Activated CD4-positive, alpha-beta T cell treated with anti-CD3 and anti-CD28 coated beads for 36 hours (primary cell): Measurements from ENCODE around the gene FAM3D. TPM values are rescaled to one million over a fixed set of nuclear protein-coding genes. Genes with fewer than 3 reads are reported as not detected.

Experiments used
- ATAC-seq: fragments of 200-7000 bp; cut with Tn5 transposase; one replicate; pipeline ENCODE4 v1.10.0; 2021; ENCODE audit warnings: mild to moderate bottlenecking, moderate library complexity
- CTCF ChIA-PET: fragments of 350-600 bp; sonication (Branson Sonifier 250); formaldehyde crosslinking; loops from one replicate; lab custom pipeline; 2021; ENCODE audit warnings: antibody characterized with exemption; lab: Charles Lee
- POLR2A ChIA-PET: fragments of 350-600 bp; sonication (Branson Sonifier 250); formaldehyde crosslinking; loops from one replicate; lab custom pipeline; 2021; ENCODE audit warnings: antibody characterized with exemption, inconsistent platforms; lab: Charles Lee
- DNase-seq: peaks from one replicate; pipeline ENCODE4 v3.0.0-alpha.2; 2020
- H3K27ac Mint-ChIP-seq: one replicate; pipeline ENCODE4 v1.8.0; 2021; ENCODE audit warnings: mixed read lengths
- H3K27me3 Mint-ChIP-seq: one replicate; pipeline ENCODE4 v1.8.0; 2021; ENCODE audit warnings: mixed read lengths
- H3K36me3 Mint-ChIP-seq: one replicate; pipeline ENCODE4 v1.8.0; 2021; ENCODE audit warnings: low read depth, mixed read lengths
- H3K4me1 Mint-ChIP-seq: one replicate; pipeline ENCODE4 v1.8.0; 2021; ENCODE audit warnings: mixed read lengths
- H3K4me3 Mint-ChIP-seq: one replicate; pipeline ENCODE4 v1.8.0; 2021; ENCODE audit warnings: mild to moderate bottlenecking, moderate library complexity, mixed read lengths
- H3K9me3 Mint-ChIP-seq: one replicate; pipeline ENCODE4 v1.8.0; 2021; ENCODE audit warnings: low read depth, mixed read lengths
- intact Hi-C, 2 experiments: fragments of 100-400 bp; cut with DNase I in 1 of 2; cut with micrococcal nuclease in 1 of 2; formaldehyde crosslinking; loops; one replicate each; pipeline versions ENCODE4 v1.14.2 to v1.15.1; 2022 to 2024; cut with DNase I, micrococcal nuclease
- total RNA-seq, 2 experiments: library from RNA; stranded (reverse); gene quantifications; one replicate each; pipeline ENCODE4 v1.2.3, GENCODE V29; 2021

The FAM3D gene
- total RNA-seq, 2 experiments from 2014 or later = not detected

GRCh38 chr3:58591517-58592510, 74.8 kb downstream of the FAM3D start:
- ATAC-seq = peak; percentile 57
- Mint-ChIP-seq H3K4me1 (no peaks in the 10 kb centered on the region), H3K9me3 (no peaks in the 10 kb centered on the region), H3K36me3 (no peaks in the 10 kb centered on the region), H3K27ac (no peak overlapping the region), H3K27me3 (peaks cover 19% of the 10 kb centered on the region), H3K4me3 (no peak overlapping the region)
- ChIA-PET CTCF (interaction anchor here (0.5 kb wide), 1 partner anchor 545 kb away, joined by 3 read pairs; no protein-coding TSS in a partner anchor), POLR2A (no interaction called here)
- intact Hi-C loops = no loop called here
- DNase-seq = no peak

- Mint-ChIP-seq H3K36me3 (no peaks in the 10 kb centered on the region), H3K27me3 (peaks cover 43% of the 10 kb centered on the region), H3K4me1 (peaks cover 19% of the 10 kb centered on the region), H3K9me3 (no peaks in the 10 kb centered on the region), H3K4me3 (no peak overlapping the region), H3K27ac (no peak overlapping the region)
- intact Hi-C loops = no loop called here
- ChIA-PET POLR2A (no interaction called here), CTCF (interaction anchor here (2.6 kb wide), 1 partner anchor 18 kb away, joined by 8 read pairs; no protein-coding TSS in a partner anchor)
- ATAC-seq (no peak), DNase-seq (peak; percentile 20)
Measured at GRCh38 chr3:58588030-58588614, 78.5 kb downstream of the FAM3D start.

- Mint-ChIP-seq H3K4me3 (no peak overlapping the region), H3K36me3 (no peaks in the 10 kb centered on the region), H3K27ac (no peak overlapping the region), H3K4me1 (peaks cover 19% of the 10 kb centered on the region), H3K27me3 (peaks cover 50% of the 10 kb centered on the region), H3K9me3 (no peaks in the 10 kb centered on the region)
- intact Hi-C loops = no loop called here
- POLR2A ChIA-PET = no interaction called here
- DNase-seq (no peak), ATAC-seq (no peak)
- CTCF ChIA-PET = interaction anchor here (1.0 kb wide), 1 partner anchor 316 kb away, joined by 3 read pairs; no protein-coding TSS in a partner anchor
Measured at GRCh38 chr3:58586776-58587192, 79.8 kb downstream of the FAM3D start.

GRCh38 chr3:58585994-58586393, 80.6 kb downstream of the FAM3D start:
- ChIA-PET POLR2A (no interaction called here), CTCF (interaction anchor here (0.8 to 2.2 kb wide), 9 partner anchors 10 to 315 kb away, joined by 3 to 15 read pairs (median 3); no protein-coding TSS in a partner anchor)
- ATAC-seq (no peak), DNase-seq (no peak)
- H3K4me1 Mint-ChIP-seq = peaks cover 19% of the 10 kb centered on the region
- H3K27ac Mint-ChIP-seq = no peak overlapping the region
- peaks cover 52% of the 10 kb centered on the region for H3K27me3 Mint-ChIP-seq
- intact Hi-C loops = no loop called here
- no peaks in the 10 kb centered on the region for H3K36me3 Mint-ChIP-seq
- no peaks in the 10 kb centered on the region for H3K9me3 Mint-ChIP-seq
- peak overlapping the region; percentile 73 for H3K4me3 Mint-ChIP-seq

- Mint-ChIP-seq H3K4me1 (peaks cover 19% of the 10 kb centered on the region), H3K4me3 (peak overlapping the region; percentile 73), H3K36me3 (no peaks in the 10 kb centered on the region), H3K27ac (peak overlapping the region; percentile 61), H3K9me3 (no peaks in the 10 kb centered on the region), H3K27me3 (peaks cover 50% of the 10 kb centered on the region)
- DNase-seq = peak; percentile 81
- peak; percentile 94 for ATAC-seq
- intact Hi-C loops = no loop called here
- ChIA-PET CTCF (interaction anchor here (0.6 to 2.2 kb wide), 12 partner anchors 10 to 233 kb away, joined by 3 to 15 read pairs (median 3); no protein-coding TSS in a partner anchor), POLR2A (no interaction called here)
Measured at GRCh38 chr3:58585005-58585786, 81.4 kb downstream of the FAM3D start.

GRCh38 chr3:58584690-58585004, 81.9 kb downstream of the FAM3D start:
- Mint-ChIP-seq H3K27me3 (peaks cover 50% of the 10 kb centered on the region), H3K36me3 (no peaks in the 10 kb centered on the region), H3K4me3 (peak overlapping the region; percentile 73), H3K27ac (peak overlapping the region; percentile 61), H3K9me3 (no peaks in the 10 kb centered on the region), H3K4me1 (peaks cover 19% of the 10 kb centered on the region)
- POLR2A ChIA-PET = no interaction called here
- DNase-seq (peak; percentile 16), ATAC-seq (peak; percentile 20)
- intact Hi-C loops = no loop called here
- CTCF ChIA-PET = interaction anchor here (0.6 to 2.2 kb wide), 8 partner anchors 9 to 232 kb away, joined by 3 to 15 read pairs (median 3); no protein-coding TSS in a partner anchor

Other genes starting within 250 kb of the FAM3D start
- gene PDHB, start 232.9 kb downstream of the FAM3D start, total RNA-seq = 10 to 100 TPM; 42.7 to 50.7 TPM
- gene KCTD6, start 174.7 kb downstream of the FAM3D start, total RNA-seq = 1 to 10 TPM; 7.1 to 7.9 TPM
- not detected for gene ACOX2, start 129.6 kb downstream of the FAM3D start, total RNA-seq
- gene FAM107A, start 89.4 kb downstream of the FAM3D start, total RNA-seq = not detected